Activated naive CD4-positive, alpha-beta T cell treated with anti-CD3 and anti-CD28 coated beads, Interleukin-2, amount 50 U/mL, for 72 hours (primary cell): Measurements from ENCODE around the gene NT5C1B. TPM values are rescaled to one million over a fixed set of nuclear protein-coding genes. Genes with fewer than 3 reads are reported as not detected.

Experiments used
- ATAC-seq, 2 donors: fragments of 150-1000 bp; cut with Tn5 transposase; 2 replicates each; pipeline ENCODE4 v1.10.0; 2021; ENCODE audit warnings: mild to moderate bottlenecking in 2 of 2, moderate library complexity in 2 of 2
- DNase-seq, 2 donors: peaks; one replicate each; pipeline ENCODE4 v3.0.0; 2021 to 2022; ENCODE audit warnings: low spot score in 2 of 2
- H3K27ac Mint-ChIP-seq, 2 donors: one replicate each; pipeline ENCODE4 v1.8.0; 2022; ENCODE audit warnings: mild to moderate bottlenecking in 2 of 2, mixed read lengths in 2 of 2
- H3K36me3 Mint-ChIP-seq, 2 donors: one replicate each; pipeline ENCODE4 v1.8.0; 2022; ENCODE audit warnings: mixed read lengths in 2 of 2
- H3K9me3 Mint-ChIP-seq, 2 donors: one replicate each; pipeline ENCODE4 v1.8.0; 2022; ENCODE audit warnings: mixed read lengths in 2 of 2
- total RNA-seq, 2 donors: library from RNA; stranded (reverse); gene quantifications; one replicate each; pipeline ENCODE4 v1.2.3, GENCODE V29; 2022

NT5C1B gene
- total RNA-seq, 2 donors from 2014 or later, result not detected

- Mint-ChIP-seq H3K9me3 (peaks cover 0 to 9% of the 10 kb centered on the region in 2 donors), H3K27ac (no peak overlapping the region), H3K36me3 (no peaks in the 10 kb centered on the region)
- no peak for DNase-seq
- ATAC-seq, result no peak
Observed at GRCh38 chr2:18610090-18610489, 20.7 kb upstream of the NT5C1B start.

GRCh38 chr2:18605115-18605514 is 15.7 kb upstream of the NT5C1B start:
- ATAC-seq (peak; percentile 98), DNase-seq (peak in 1 of 2 donors; percentile 14)
- Mint-ChIP-seq H3K9me3 (peaks cover 0 to 9% of the 10 kb centered on the region in 2 donors), H3K36me3 (no peaks in the 10 kb centered on the region), H3K27ac (peak overlapping the region in 1 of 2 donors; percentile 79)

- no peak for ATAC-seq
- Mint-ChIP-seq H3K9me3 (peaks cover 0 to 9% of the 10 kb centered on the region in 2 donors), H3K27ac (no peak overlapping the region), H3K36me3 (no peaks in the 10 kb centered on the region)
- DNase-seq, result no peak
Observed at GRCh38 chr2:18604531-18604885, 15.1 kb upstream of the NT5C1B start.

- Mint-ChIP-seq H3K9me3 (peaks cover 0 to 9% of the 10 kb centered on the region in 2 donors), H3K36me3 (no peaks in the 10 kb centered on the region), H3K27ac (no peak overlapping the region)
- DNase-seq (no peak), ATAC-seq (no peak)
Observed at GRCh38 chr2:18603854-18604530, 14.6 kb upstream of the NT5C1B start.

- Mint-ChIP-seq H3K9me3 (peaks cover 0 to 9% of the 10 kb centered on the region in 2 donors), H3K27ac (no peak overlapping the region), H3K36me3 (no peaks in the 10 kb centered on the region)
- ATAC-seq (no peak), DNase-seq (no peak)
Observed at GRCh38 chr2:18602298-18602697, 12.9 kb upstream of the NT5C1B start.

GRCh38 chr2:18600255-18600613 is 10.9 kb upstream of the NT5C1B start:
- no peak for DNase-seq
- peaks cover 0 to 3% of the 10 kb centered on the region in 2 donors for H3K9me3 Mint-ChIP-seq

GRCh38 chr2:18599509-18600254 is 10.3 kb upstream of the NT5C1B start:
- DNase-seq (no peak), ATAC-seq (no peak)
- no peak overlapping the region for H3K27ac Mint-ChIP-seq
- peaks cover 0 to 10% of the 10 kb centered on the region in 2 donors for H3K36me3 Mint-ChIP-seq
- H3K9me3 Mint-ChIP-seq, result peaks cover 0 to 3% of the 10 kb centered on the region in 2 donors

More at GRCh38 chr2:18600255-18600613, 10.9 kb upstream of the NT5C1B start:
- Mint-ChIP-seq H3K27ac (no peak overlapping the region), H3K36me3 (peaks cover 0 to 10% of the 10 kb centered on the region in 2 donors)
- ATAC-seq, result no peak

- DNase-seq, result no peak
- H3K36me3 Mint-ChIP-seq, result peaks cover 0 to 10% of the 10 kb centered on the region in 2 donors
- no peak overlapping the region for H3K27ac Mint-ChIP-seq
- peaks cover 0 to 3% of the 10 kb centered on the region in 2 donors for H3K9me3 Mint-ChIP-seq
- ATAC-seq, result no peak
Observed at GRCh38 chr2:18598848-18599484, 9.6 kb upstream of the NT5C1B start.

- ATAC-seq (no peak), DNase-seq (no peak)
- peaks cover 0 to 10% of the 10 kb centered on the region in 2 donors for H3K36me3 Mint-ChIP-seq
- peaks cover 0 to 3% of the 10 kb centered on the region in 2 donors for H3K9me3 Mint-ChIP-seq
- no peak overlapping the region for H3K27ac Mint-ChIP-seq
Observed at GRCh38 chr2:18597618-18598017, 8.2 kb upstream of the NT5C1B start.

GRCh38 chr2:18596993-18597392 is 7.6 kb upstream of the NT5C1B start:
- ATAC-seq (no peak), DNase-seq (no peak)
- Mint-ChIP-seq H3K27ac (no peak overlapping the region), H3K9me3 (peaks cover 0 to 3% of the 10 kb centered on the region in 2 donors), H3K36me3 (peaks cover 0 to 10% of the 10 kb centered on the region in 2 donors)

GRCh38 chr2:18593496-18593895 is 4.1 kb upstream of the NT5C1B start:
- peaks cover 0 to 10% of the 10 kb centered on the region in 2 donors for H3K36me3 Mint-ChIP-seq
- peaks cover 0 to 3% of the 10 kb centered on the region in 2 donors for H3K9me3 Mint-ChIP-seq
- H3K27ac Mint-ChIP-seq, result no peak overlapping the region
- ATAC-seq, result no peak
- no peak for DNase-seq

- Mint-ChIP-seq H3K36me3 (peaks cover 0 to 12% of the 10 kb centered on the region in 2 donors), H3K27ac (no peak overlapping the region), H3K9me3 (peaks cover 0 to 3% of the 10 kb centered on the region in 2 donors)
- DNase-seq (no peak), ATAC-seq (no peak)
Observed at GRCh38 chr2:18592372-18592771, 3.0 kb upstream of the NT5C1B start.

- peaks cover 20 to 31% of the 10 kb centered on the region in 2 donors for H3K36me3 Mint-ChIP-seq
- ATAC-seq (no peak), DNase-seq (no peak)
- peaks cover 5 to 7% of the 10 kb centered on the region in 2 donors for H3K9me3 Mint-ChIP-seq
- no peak overlapping the region for H3K27ac Mint-ChIP-seq
Observed at GRCh38 chr2:18588802-18589201, 567 bp downstream of the NT5C1B start.

- Mint-ChIP-seq H3K27ac (no peak overlapping the region), H3K36me3 (peaks cover 28 to 38% of the 10 kb centered on the region in 2 donors), H3K9me3 (peaks cover 7 to 10% of the 10 kb centered on the region in 2 donors)
- DNase-seq (no peak), ATAC-seq (no peak)
Observed at GRCh38 chr2:18588049-18588448, 1.3 kb downstream of the NT5C1B start.

GRCh38 chr2:18585526-18585925 is 3.8 kb downstream of the NT5C1B start:
- H3K36me3 Mint-ChIP-seq, result peaks cover 28 to 42% of the 10 kb centered on the region in 2 donors
- ATAC-seq, result no peak
- peaks cover 7 to 10% of the 10 kb centered on the region in 2 donors for H3K9me3 Mint-ChIP-seq
- no peak overlapping the region for H3K27ac Mint-ChIP-seq
- no peak for DNase-seq

GRCh38 chr2:18584608-18584954 is 4.8 kb downstream of the NT5C1B start:
- no peak overlapping the region for H3K27ac Mint-ChIP-seq
- H3K36me3 Mint-ChIP-seq, result peaks cover 28 to 42% of the 10 kb centered on the region in 2 donors
- peaks cover 7 to 10% of the 10 kb centered on the region in 2 donors for H3K9me3 Mint-ChIP-seq
- DNase-seq, result no peak
- no peak for ATAC-seq

- H3K36me3 Mint-ChIP-seq, result peaks cover 30 to 43% of the 10 kb centered on the region in 2 donors
- DNase-seq (no peak), ATAC-seq (no peak)
- H3K9me3 Mint-ChIP-seq, result peaks cover 7 to 16% of the 10 kb centered on the region in 2 donors
- H3K27ac Mint-ChIP-seq, result no peak overlapping the region
Observed at GRCh38 chr2:18583905-18584607, 5.3 kb downstream of the NT5C1B start.
